PC-9 (cell line): ENCODE data around the gene SCAF11. TPM values are rescaled to one million over a fixed set of nuclear protein-coding genes. Genes with fewer than 3 reads are reported as not detected.

ENCODE experiments used
- BruUV-seq: library from RNA; stranded (reverse); fragments of 400-500 nt; replicated peaks from 2 replicates; lab custom pipeline; 2021; lab: Mats Ljungman, UMichigan
- CTCF ChIA-PET: fragments of 300-600 bp; sonication (Branson Sonifier 250); formaldehyde crosslinking; loops from one replicate; lab custom pipeline; 2022; ENCODE audit warnings: antibody characterized with exemption; lab: Charles Lee
- POLR2A ChIA-PET: fragments of 300-600 bp; sonication (Branson Sonifier 250); formaldehyde crosslinking; loops from one replicate; lab custom pipeline; 2022; ENCODE audit warnings: antibody characterized with exemption; ENCODE audit not compliant: unreplicated experiment; lab: Charles Lee
- DNase-seq, 2 experiments: peaks; one replicate each; pipeline versions ENCODE4 v3.0.0 to v3.0.0-alpha.2; 2015 to 2022; ENCODE audit warnings: mixed read lengths in 1 of 2
- H2AFZ ChIP-seq: fragments of 200-600 bp; sonication (generic); 2 replicates; pipeline ENCODE4 v1.8.1; 2017; ENCODE audit warnings: antibody characterized with exemption
- H3F3A ChIP-seq: fragments of 200-600 bp; sonication (generic); 2 replicates; pipeline ENCODE4 v1.8.1; 2017; ENCODE audit warnings: antibody characterized with exemption, mild to moderate bottlenecking, low read depth; ENCODE audit not compliant: insufficient read depth
- H3K27ac ChIP-seq: fragments of 200-600 bp; sonication (generic); 2 replicates; pipeline ENCODE4 v1.6.1; 2016; ENCODE audit warnings: mixed run types
- H3K27me3 ChIP-seq: fragments of 200-600 bp; sonication (generic); 2 replicates; pipeline ENCODE4 v1.6.1; 2016; ENCODE audit warnings: low read depth, mixed run types; ENCODE audit not compliant: insufficient read depth
- H3K36me3 ChIP-seq: fragments of 200-600 bp; sonication (generic); 2 replicates; pipeline ENCODE4 v1.6.1; 2016; ENCODE audit warnings: low read depth, mixed run types
- H3K4me1 ChIP-seq: fragments of 200-600 bp; sonication (generic); replicated peaks from 2 replicates; pipeline ENCODE4 v1.6.1; 2016; ENCODE audit warnings: mixed run types; ENCODE audit not compliant: insufficient read depth
- H3K4me2 ChIP-seq: fragments of 200-600 bp; sonication (generic); 2 replicates; pipeline ENCODE4 v1.6.1; 2017; ENCODE audit warnings: mixed run types
- H3K4me3 ChIP-seq: fragments of 200-600 bp; sonication (generic); 2 replicates; pipeline ENCODE4 v1.6.1; 2016; ENCODE audit warnings: mixed run types
- H3K79me2 ChIP-seq: fragments of 200-600 bp; sonication (generic); 2 replicates; pipeline ENCODE4 v1.6.1; 2017; ENCODE audit warnings: low read depth, mixed run types
- H3K9me2 ChIP-seq: fragments of 200-600 bp; sonication (generic); 2 replicates; pipeline ENCODE4 v1.8.1; 2017; ENCODE audit warnings: mild to moderate bottlenecking; ENCODE audit not compliant: insufficient read depth
- H3K9me3 ChIP-seq: fragments of 200-600 bp; sonication (generic); 2 replicates; pipeline ENCODE4 v1.8.1; 2016; ENCODE audit warnings: low read depth; ENCODE audit not compliant: insufficient read depth
- H4K20me1 ChIP-seq: fragments of 200-600 bp; sonication (generic); 2 replicates; pipeline ENCODE4 v1.8.1; 2017; ENCODE audit not compliant: insufficient read depth
- EZH2 ChIP-seq: fragments of 200-600 bp; sonication (generic); IDR thresholded peaks from 2 replicates; pipeline ENCODE4 v1.8.0; 2017; ENCODE audit warnings: antibody characterized with exemption, low read depth
- intact Hi-C: fragments of 100-400 bp; cut with micrococcal nuclease; formaldehyde crosslinking; loops from one replicate; pipeline ENCODE4 v1.10.0; 2022; ENCODE audit not compliant: unreplicated experiment
- total RNA-seq: library from RNA; stranded (reverse); gene quantifications from 2 replicates; pipeline ENCODE4 v1.2.3, GENCODE V29; 2021
- TF ChIP-seq, protein P1 (sequence below): fragments of 200-600 bp; sonication (generic); conservative IDR thresholded peaks from 2 replicates; pipeline ENCODE4 v1.6.1; 2017; ENCODE audit warnings: mixed run types, antibody characterized with exemption, mild to moderate bottlenecking, moderate library complexity

SCAF11 gene
- total RNA-seq, 1 experiment from 2014 or later: 98.7 TPM

DNA sequence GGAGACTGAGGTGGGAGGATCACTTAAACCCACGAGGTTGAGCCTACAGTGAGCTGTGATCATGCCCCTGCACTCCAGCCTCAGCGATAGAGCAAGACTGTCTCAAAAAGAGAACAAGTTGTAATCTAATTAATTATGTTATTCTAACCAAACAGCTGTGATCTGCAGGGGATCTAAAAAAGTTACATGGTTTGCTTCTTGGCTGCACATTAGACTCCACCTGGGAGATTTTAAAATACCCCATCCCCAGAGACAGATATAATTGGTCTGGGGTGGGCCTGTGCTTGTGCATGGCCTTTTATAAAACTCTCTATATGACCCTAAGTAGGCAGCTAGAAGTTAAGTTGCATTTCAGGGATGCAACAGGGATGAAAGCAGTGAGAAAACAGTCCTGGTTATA, 76.7 kb downstream of the SCAF11 start:
- intact Hi-C loops: no loop called here
- no peaks in the 10 kb centered on the region for H3K36me3 ChIP-seq
- no peaks in the 10 kb centered on the region for H4K20me1 ChIP-seq
- H2AFZ ChIP-seq: no peak overlapping the region
- no peak for TF ChIP-seq EZH2
- TF ChIP-seq, protein P1, sequence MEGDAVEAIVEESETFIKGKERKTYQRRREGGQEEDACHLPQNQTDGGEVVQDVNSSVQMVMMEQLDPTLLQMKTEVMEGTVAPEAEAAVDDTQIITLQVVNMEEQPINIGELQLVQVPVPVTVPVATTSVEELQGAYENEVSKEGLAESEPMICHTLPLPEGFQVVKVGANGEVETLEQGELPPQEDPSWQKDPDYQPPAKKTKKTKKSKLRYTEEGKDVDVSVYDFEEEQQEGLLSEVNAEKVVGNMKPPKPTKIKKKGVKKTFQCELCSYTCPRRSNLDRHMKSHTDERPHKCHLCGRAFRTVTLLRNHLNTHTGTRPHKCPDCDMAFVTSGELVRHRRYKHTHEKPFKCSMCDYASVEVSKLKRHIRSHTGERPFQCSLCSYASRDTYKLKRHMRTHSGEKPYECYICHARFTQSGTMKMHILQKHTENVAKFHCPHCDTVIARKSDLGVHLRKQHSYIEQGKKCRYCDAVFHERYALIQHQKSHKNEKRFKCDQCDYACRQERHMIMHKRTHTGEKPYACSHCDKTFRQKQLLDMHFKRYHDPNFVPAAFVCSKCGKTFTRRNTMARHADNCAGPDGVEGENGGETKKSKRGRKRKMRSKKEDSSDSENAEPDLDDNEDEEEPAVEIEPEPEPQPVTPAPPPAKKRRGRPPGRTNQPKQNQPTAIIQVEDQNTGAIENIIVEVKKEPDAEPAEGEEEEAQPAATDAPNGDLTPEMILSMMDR: no peak
- CTCF ChIA-PET: no interaction called here
- no peak for DNase-seq
- H3K4me2 ChIP-seq: no peak overlapping the region
- H3K27ac ChIP-seq: no peak overlapping the region
- no TSS peak for BruUV-seq
- no peaks in the 10 kb centered on the region for H3K4me1 ChIP-seq
- peaks cover 8% of the 10 kb centered on the region; the same call in 1 of the 2 replicates for H3F3A ChIP-seq
- no peaks in the 10 kb centered on the region for H3K9me2 ChIP-seq
- no peaks in the 10 kb centered on the region for H3K79me2 ChIP-seq
- H3K27me3 ChIP-seq: no peaks in the 10 kb centered on the region
- POLR2A ChIA-PET: no interaction called here
- H3K4me3 ChIP-seq: no peak overlapping the region
- H3K9me3 ChIP-seq: no peaks in the 10 kb centered on the region

DNA sequence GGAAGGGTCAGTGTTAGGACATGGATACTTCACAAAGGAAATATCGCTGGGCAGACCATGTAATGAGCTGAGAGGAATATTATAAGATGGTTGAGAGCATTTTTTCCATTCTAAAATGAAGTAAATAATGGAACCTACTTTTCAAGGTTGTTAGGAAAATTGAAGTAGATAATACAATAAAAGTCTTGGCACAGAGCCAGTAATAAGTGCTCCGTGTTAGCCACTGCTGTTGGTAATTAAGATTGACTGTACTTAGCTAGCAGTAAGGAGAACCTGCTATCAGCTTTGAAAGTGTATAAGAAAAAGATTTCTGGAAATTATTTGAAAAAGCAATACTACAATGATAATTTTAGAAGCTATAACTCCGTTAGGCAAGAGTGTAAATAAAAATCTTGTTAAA, 77.6 kb downstream of the SCAF11 start:
- DNase-seq: no peak
- H3F3A ChIP-seq: peaks cover 8% of the 10 kb centered on the region; the same call in 1 of the 2 replicates
- no peak overlapping the region for H3K4me3 ChIP-seq
- no peak overlapping the region for H2AFZ ChIP-seq
- H3K4me2 ChIP-seq: no peak overlapping the region
- POLR2A ChIA-PET: no interaction called here
- no peaks in the 10 kb centered on the region for H3K9me2 ChIP-seq
- H3K27me3 ChIP-seq: no peaks in the 10 kb centered on the region
- no peaks in the 10 kb centered on the region for H3K36me3 ChIP-seq
- CTCF ChIA-PET: no interaction called here
- BruUV-seq: no TSS peak
- no peak overlapping the region for H3K27ac ChIP-seq
- TF ChIP-seq, protein P1: no peak
- TF ChIP-seq EZH2: no peak
- intact Hi-C loops: no loop called here
- no peaks in the 10 kb centered on the region for H3K9me3 ChIP-seq
- no peaks in the 10 kb centered on the region for H4K20me1 ChIP-seq
- no peaks in the 10 kb centered on the region for H3K4me1 ChIP-seq
- no peaks in the 10 kb centered on the region for H3K79me2 ChIP-seq

DNA sequence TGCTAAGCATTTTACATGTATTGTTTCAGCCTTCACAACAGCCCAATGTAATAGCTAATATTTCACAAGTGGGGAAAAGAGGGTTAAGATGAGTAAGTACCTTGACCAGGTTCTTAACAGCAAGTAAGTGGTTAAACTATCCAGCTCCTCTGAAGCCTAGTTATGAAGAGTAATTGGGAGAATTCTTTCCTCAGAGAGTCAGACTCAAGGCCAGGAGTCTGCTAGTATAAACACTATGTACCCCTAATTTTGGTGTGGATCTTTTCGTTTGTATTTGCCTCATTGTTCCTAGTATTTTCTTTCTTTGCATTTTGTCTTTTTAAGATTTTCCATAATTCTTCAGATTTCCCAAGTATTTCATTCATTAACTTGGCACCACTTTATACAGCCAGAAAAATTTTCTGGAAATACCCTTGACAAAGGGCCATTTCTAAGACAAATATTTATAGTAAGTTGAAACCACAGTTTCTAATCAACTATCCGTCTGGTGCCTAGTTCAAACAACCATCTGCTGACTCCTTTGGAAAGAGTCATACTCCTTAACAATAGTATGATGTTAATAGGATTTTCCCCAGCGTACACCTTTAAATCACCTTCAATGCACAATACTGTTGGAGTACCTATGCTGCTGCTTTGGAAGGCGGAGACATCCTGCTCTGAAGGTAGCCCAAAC, 81.2 kb downstream of the SCAF11 start:
- H3K4me1 ChIP-seq: no peaks in the 10 kb centered on the region
- no peak overlapping the region for H3K4me2 ChIP-seq
- no TSS peak for BruUV-seq
- ChIA-PET CTCF (no interaction called here), POLR2A (interaction anchor here (0.6 kb wide), 1 partner anchor 8 kb away, joined by 3 read pairs; no protein-coding TSS in a partner anchor)
- H3K9me3 ChIP-seq: no peaks in the 10 kb centered on the region
- 0 out of 2 replicates have a peak, but pooled peaks cover 11% of the 10 kb centered on the region for H3K36me3 ChIP-seq
- no peaks in the 10 kb centered on the region; the same call in 1 of the 2 replicates for H4K20me1 ChIP-seq
- no peak overlapping the region for H3K27ac ChIP-seq
- no peaks in the 10 kb centered on the region for H3K79me2 ChIP-seq
- H3F3A ChIP-seq: peaks cover 6% of the 10 kb centered on the region; the same call in 1 of the 2 replicates
- no peak overlapping the region for H2AFZ ChIP-seq
- no peak for DNase-seq
- TF ChIP-seq, protein P1: no peak
- TF ChIP-seq EZH2: no peak
- no peaks in the 10 kb centered on the region for H3K27me3 ChIP-seq
- no peaks in the 10 kb centered on the region for H3K9me2 ChIP-seq
- intact Hi-C loops: no loop called here
- no peak overlapping the region for H3K4me3 ChIP-seq
